ENCODE data around the gene MTHFR. TPM values are rescaled to one million over a fixed set of nuclear protein-coding genes. Genes with fewer than 3 reads are reported as not detected.

The MTHFR gene
- total RNA-seq: 37.0 and 49.1 TPM in 2 replicates

DNA sequence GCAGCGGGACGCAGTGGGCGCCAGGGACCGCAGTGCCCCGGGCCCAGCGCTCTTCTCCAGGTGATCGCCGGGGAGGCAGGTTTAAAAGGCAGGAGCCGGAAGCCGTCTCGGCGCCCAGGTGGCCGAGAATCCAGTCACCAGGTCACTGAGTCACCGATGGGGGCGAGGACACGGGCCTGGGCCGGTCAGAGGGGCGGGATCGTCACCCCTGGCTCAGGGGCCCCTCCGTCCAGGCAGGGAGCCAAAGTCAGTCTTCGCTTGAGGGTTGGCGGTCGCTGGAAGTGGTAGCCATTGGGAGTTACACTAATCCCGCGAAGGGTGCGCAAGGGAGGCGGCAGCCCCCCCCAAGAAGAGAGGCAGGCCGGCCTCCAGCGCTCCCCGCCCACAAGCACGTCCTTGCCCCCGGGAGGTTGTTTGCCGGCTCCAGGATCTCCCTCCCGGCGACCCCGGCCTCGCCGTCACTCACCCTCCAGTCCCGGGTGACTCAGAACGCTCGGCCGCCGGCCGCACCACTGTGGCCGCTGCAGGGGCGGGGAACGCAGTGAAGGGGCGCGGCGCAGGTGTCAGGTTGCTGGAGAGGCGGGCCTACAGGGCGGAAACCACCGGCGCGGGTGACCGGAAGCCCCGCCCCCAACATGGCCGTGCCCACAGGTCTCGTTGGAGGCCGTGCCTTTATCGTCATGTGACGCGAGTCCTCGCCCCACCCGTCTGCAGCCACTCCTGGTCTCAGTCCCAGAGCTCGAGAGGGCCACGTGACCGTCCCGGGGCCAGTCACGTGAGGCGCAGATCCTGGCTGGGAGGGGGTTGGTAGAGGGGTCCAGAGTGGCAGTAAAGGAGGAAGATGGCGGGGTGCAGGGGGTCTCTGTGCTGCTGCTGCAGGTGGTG, at the start of gene MTHFR, which contains the start of gene CLCN6:
TSS of gene MTHFR (minus strand) at position 543 of the 885 bp plus-strand sequence. CDS start 2,848 bp downstream, outside the sequence.
TSS of gene CLCN6 (plus strand) at position 770 of the 885 bp plus-strand sequence. CDS start at position 842, 72 bp downstream.

DNA sequence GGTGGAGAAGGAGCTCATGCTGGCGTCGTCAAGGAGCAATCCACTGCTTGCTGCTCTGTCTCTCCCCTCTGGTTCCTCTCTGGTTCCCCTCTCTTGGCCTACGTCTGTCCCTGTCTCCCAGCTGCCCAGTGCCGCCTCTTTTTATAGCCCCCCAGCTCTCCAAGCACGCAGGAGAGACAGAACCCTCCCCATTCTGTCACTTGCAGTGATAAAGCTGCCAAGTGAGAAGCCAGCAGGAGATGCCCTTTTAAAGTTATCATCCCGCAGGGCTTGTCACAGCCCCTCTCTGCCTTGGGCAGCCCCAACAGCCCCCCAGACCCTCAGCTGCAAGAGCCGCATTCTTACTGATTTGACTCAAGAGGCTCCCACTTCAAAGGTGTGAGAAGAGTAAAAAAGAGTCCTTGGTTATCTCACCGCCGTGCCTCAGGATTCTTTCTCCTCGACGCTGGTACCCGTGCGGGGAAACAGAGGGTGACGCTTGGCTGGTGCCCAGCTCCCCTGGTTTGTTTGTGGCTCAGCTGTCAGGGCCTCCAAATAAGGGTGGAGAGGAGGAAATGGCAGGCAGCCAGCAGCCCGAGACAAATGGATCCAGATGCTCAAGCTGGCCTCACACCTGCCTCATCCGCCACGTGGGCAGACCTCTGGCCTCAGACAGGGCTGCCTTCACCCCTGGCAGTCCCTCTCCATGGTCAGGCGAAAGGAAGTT, 42.1 kb upstream of the MTHFR start, which contains the start of gene NPPA:
TSS of gene NPPA (minus strand) at position 117 of the 706 bp plus-strand sequence. CDS start at position 18, 99 bp downstream.

DNA sequence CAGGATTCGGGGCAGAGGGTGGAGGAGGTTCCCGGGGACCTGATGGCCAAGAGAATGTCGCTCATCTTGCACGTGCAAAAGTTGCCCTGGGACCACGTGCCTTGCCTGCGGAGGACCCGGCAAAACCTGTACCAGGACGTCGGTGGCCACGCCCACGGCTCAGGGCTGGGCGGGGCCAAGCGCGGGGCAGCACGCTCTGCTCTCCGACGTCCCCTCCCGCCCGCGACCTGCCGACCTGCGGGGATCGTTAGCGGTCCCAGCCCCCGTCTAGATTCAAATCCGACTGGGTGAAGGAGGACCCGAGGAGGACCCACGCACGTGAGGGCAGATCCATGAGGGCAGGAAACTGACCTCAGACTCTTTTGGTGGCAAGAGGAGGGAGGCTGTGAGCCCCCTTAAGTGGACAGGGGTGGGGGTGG, 43.8 kb downstream of the MTHFR start, which contains the start of gene C1orf167:
TSS of gene C1orf167 (plus strand) at position 206 of the 419 bp plus-strand sequence. CDS start 2,208 bp downstream, outside the sequence.

DNA sequence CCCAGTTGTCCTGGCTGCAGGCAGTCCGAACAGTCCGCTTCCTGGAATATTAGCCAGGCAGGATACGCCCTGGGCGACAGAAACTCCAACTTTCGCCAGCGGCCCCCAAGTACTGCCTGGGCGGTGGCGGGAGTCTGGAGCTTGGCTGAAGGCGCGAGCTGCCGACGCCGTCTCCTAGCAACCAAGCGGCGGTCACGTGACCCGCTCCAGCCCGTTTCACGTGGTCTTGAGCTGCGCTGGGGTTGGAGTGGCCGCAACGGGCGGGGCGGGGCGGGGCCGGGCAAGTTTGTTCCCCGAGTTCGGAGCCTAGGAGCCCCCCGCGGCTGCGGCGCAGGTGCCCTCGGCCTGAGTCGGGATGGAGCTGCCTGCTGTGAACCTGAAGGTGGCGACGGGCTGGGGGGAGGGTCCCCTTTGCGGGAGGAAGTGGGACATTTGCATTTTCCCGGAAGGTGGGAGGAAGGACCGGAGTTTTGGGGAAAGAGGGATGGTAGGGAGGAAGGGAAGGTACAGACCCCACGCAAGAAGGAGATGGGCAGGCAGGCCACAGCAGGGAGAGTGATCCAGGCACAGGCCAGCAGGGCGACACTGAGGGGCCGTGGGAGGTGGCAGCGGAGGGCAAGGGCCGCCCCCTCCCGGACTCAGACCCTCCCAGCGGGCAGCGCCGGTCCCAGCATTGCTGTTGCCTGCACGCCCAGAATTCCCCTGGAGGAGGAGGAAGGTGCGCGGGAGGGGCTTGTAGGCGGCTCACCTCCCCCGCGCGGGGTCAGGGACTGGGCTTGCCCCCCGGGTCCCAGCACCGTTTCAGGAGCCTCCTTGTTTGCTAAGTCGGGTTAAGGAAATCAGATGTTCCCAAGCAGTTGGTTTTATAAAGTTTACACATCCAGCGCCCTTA, 69.7 kb downstream of the MTHFR start, which contains the start of gene AGTRAP:
TSS of gene AGTRAP (plus strand) at position 283 of the 892 bp plus-strand sequence. CDS start at position 356, 73 bp downstream.

Other genes with a start within 250 kb of the MTHFR start
- gene FBXO2, start 151.5 kb downstream of the MTHFR start, total RNA-seq: 0.25 and 0.26 TPM in 2 replicates
- gene FBXO44, start 151.1 kb downstream of the MTHFR start, total RNA-seq: 8.9 and 10.2 TPM in 2 replicates
- gene FBXO6, start 141.8 kb downstream of the MTHFR start, total RNA-seq: 3.8 and 4.8 TPM in 2 replicates
- 30.8 and 37.4 TPM in 2 replicates for gene MAD2L2, start 124.8 kb downstream of the MTHFR start, total RNA-seq
- 0.50 and 0.53 TPM in 2 replicates for gene DRAXIN, start 114.3 kb downstream of the MTHFR start, total RNA-seq
- 28.0 and 33.4 TPM in 2 replicates for gene AGTRAP, start 69.8 kb downstream of the MTHFR start, total RNA-seq
- gene C1orf167, start 43.8 kb downstream of the MTHFR start, total RNA-seq: 0.92 and 0.99 TPM in 2 replicates
- gene CLCN6, start 227 bp upstream of the MTHFR start, total RNA-seq: 9.6 and 13.7 TPM in 2 replicates
- gene NPPA, start 41.8 kb upstream of the MTHFR start, total RNA-seq: not detected in 2 replicates
- 0.12 TPM in 1 of 2 replicates, not detected in the other for gene NPPB, start 53.0 kb upstream of the MTHFR start, total RNA-seq
- gene KIAA2013, start 120.5 kb upstream of the MTHFR start, total RNA-seq: 38.7 and 49.8 TPM in 2 replicates
- 334 and 353 TPM in 2 replicates for gene PLOD1, start 128.8 kb upstream of the MTHFR start, total RNA-seq
- gene MFN2, start 174.5 kb upstream of the MTHFR start, total RNA-seq: 53.6 and 57.3 TPM in 2 replicates
- 13.6 and 13.7 TPM in 2 replicates for gene MIIP, start 213.5 kb upstream of the MTHFR start, total RNA-seq